ENCODE measurements around the gene ANAPC1. TPM values are rescaled to one million over a fixed set of nuclear protein-coding genes. Genes with fewer than 3 reads are reported as not detected.
A peak's percentile ranks its signal among the peaks of the same experiment; 100 is the strongest.

ANAPC1 gene
- total and polyA plus RNA-seq, 8 donors, result 4.9 to 200 (median 64.7) TPM

- Histone ChIP-seq H3K27me3 (no peaks in the 10 kb centered on the region), H3K36me3 (no peaks in the 10 kb centered on the region), H3K4me3 (no peak overlapping the region), H3K4me1 (peaks cover 14 to 91% (median 70%) of the 10 kb centered on the region in 4 donors), H3K9me3 (no peaks in the 10 kb centered on the region), H3K27ac (peak overlapping the region in 4 of 5 donors; percentile 53 to 75 (median 72))
- TF ChIP-seq EP300 (IDR thresholded peaks at IDR 0.05) (no peak), CTCF (IDR thresholded peaks at IDR 0.05) (no peak), POLR2A (IDR thresholded peaks at IDR 0.05) (no peak), POLR2AphosphoS5 (IDR thresholded peaks at IDR 0.05) (no peak)
- intact Hi-C loops (cut with DNase I; ENCODE audit: low total_unique reads), result no loop called here
- 85 to 92% (median 90%) methylated on average over 5 of the region's 5 CpGs for WGBS, 5 donors
- DNase-seq, result no peak
Observed at GRCh38 chr2:111903930-111904439, 20.0 kb upstream of the ANAPC1 start.

GRCh38 chr2:111903516-111903915 is 19.5 kb upstream of the ANAPC1 start:
- 59 to 79% (median 66%) methylated on average over 3 of the region's 3 CpGs for WGBS, 5 donors
- H3K4me1 ChIP-seq, result peaks cover 9 to 91% (median 70%) of the 10 kb centered on the region in 4 donors
- no peak for TF ChIP-seq CTCF (IDR thresholded peaks at IDR 0.05)
- TF ChIP-seq POLR2AphosphoS5 (IDR thresholded peaks at IDR 0.05), result no peak
- no peak for TF ChIP-seq EP300 (IDR thresholded peaks at IDR 0.05)
- TF ChIP-seq POLR2A (IDR thresholded peaks at IDR 0.05), result no peak
- DNase-seq, result no peak
- no peaks in the 10 kb centered on the region for H3K36me3 ChIP-seq
- H3K4me3 ChIP-seq, result no peak overlapping the region
- intact Hi-C loops (cut with DNase I; ENCODE audit: low total_unique reads), result no loop called here
- H3K27ac ChIP-seq, result peak overlapping the region in 4 of 5 donors; percentile 25 to 75 (median 72)
- H3K9me3 ChIP-seq, result no peaks in the 10 kb centered on the region
- H3K27me3 ChIP-seq, result peaks cover 0 to 4% (median 0%) of the 10 kb centered on the region in 3 donors

GRCh38 chr2:111900859-111901258 is 16.9 kb upstream of the ANAPC1 start:
- DNase-seq, result peak; percentile 36 to 78
- Histone ChIP-seq H3K4me1 (peaks cover 7 to 83% (median 57%) of the 10 kb centered on the region in 4 donors), H3K36me3 (no peaks in the 10 kb centered on the region), H3K27ac (peak overlapping the region in 3 of 5 donors; percentile 83 to 89 (median 84)), H3K4me3 (peak overlapping the region in 3 of 4 donors; percentile 16 to 91 (median 18)), H3K27me3 (peaks cover 0 to 6% (median 0%) of the 10 kb centered on the region in 3 donors), H3K9me3 (no peaks in the 10 kb centered on the region)
- intact Hi-C loops (cut with DNase I; ENCODE audit: low total_unique reads), result no loop called here
- 7 to 19% (median 12%) methylated on average over 3 of the region's 3 CpGs for WGBS, 5 donors
- TF ChIP-seq POLR2A (IDR thresholded peaks at IDR 0.05) (no peak), CTCF (IDR thresholded peaks at IDR 0.05) (peak in 5 of 7 experiments; percentile 17 to 37 (median 20))

GRCh38 chr2:111898703-111899514 is 14.9 kb upstream of the ANAPC1 start:
- 0 to 4% (median 1%) methylated on average over 27 to 70 of the region's 70 CpGs for WGBS, 5 donors
- peak in 1 of 2 donors; percentile 34 for DNase-seq
- H3K27ac ChIP-seq, result peak overlapping the region; percentile 83 to 89 (median 85)
- TF ChIP-seq CTCF (IDR thresholded peaks at IDR 0.05) (no peak), POLR2A (IDR thresholded peaks at IDR 0.05) (no peak), EP300 (IDR thresholded peaks at IDR 0.05) (no peak), POLR2AphosphoS5 (IDR thresholded peaks at IDR 0.05) (no peak)
- H3K27me3 ChIP-seq, result peaks cover 0 to 6% (median 0%) of the 10 kb centered on the region in 3 donors
- peaks cover 0 to 67% (median 38%) of the 10 kb centered on the region in 4 donors for H3K4me1 ChIP-seq
- intact Hi-C loops (cut with DNase I; ENCODE audit: low total_unique reads), result no loop called here
- H3K36me3 ChIP-seq, result no peaks in the 10 kb centered on the region
- no peaks in the 10 kb centered on the region for H3K9me3 ChIP-seq
- peak overlapping the region; percentile 53 to 91 (median 77) for H3K4me3 ChIP-seq

All from stomach (tissue), 9 donors.